Natural killer cell (primary cell): ENCODE results near the gene ACSM5. TPM values are rescaled to one million over a fixed set of nuclear protein-coding genes. Genes with fewer than 3 reads are reported as not detected.

Experiments used
- ATAC-seq, 3 donors: fragments of 150-1000 bp in 2 of 3; fragments of 200-7000 bp in 1 of 3; cut with Tn5 transposase; 1 replicate in 1 of 3; 2 replicates in 2 of 3; pipeline ENCODE4 v1.10.0; 2021; ENCODE audit warnings: mild to moderate bottlenecking in 2 of 3, moderate library complexity in 2 of 3
- DNase-seq, 2 donors: peaks; one replicate each; pipeline versions ENCODE4 v3.0.0 to v3.0.0-alpha.2; 2013 to 2021; ENCODE audit warnings: mixed read lengths in 1 of 2
- H3K27ac ChIP-seq: one replicate; pipeline ENCODE4 v1.5.1; 2013; ENCODE audit warnings: mild to moderate bottlenecking, low read length
- H3K27me3 ChIP-seq: one replicate; pipeline ENCODE4 v1.6.1; 2013; ENCODE audit warnings: low read length; ENCODE audit not compliant: control insufficient read depth, insufficient read depth
- H3K36me3 ChIP-seq: one replicate; pipeline ENCODE4 v1.6.1; 2013; ENCODE audit warnings: low read length; ENCODE audit not compliant: control insufficient read depth, insufficient read depth
- H3K4me1 ChIP-seq: one replicate; pipeline ENCODE4 v1.6.1; 2013; ENCODE audit warnings: low read length; ENCODE audit not compliant: control insufficient read depth, insufficient read depth
- H3K4me3 ChIP-seq: one replicate; pipeline ENCODE4 v1.5.1; 2013; ENCODE audit warnings: low read length
- H3K9me3 ChIP-seq: one replicate; pipeline ENCODE4 v1.6.1; 2013; ENCODE audit warnings: low read length; ENCODE audit not compliant: control insufficient read depth, insufficient read depth
- H3K27ac Mint-ChIP-seq, 2 donors: one replicate each; pipeline ENCODE4 v1.8.0; 2022; ENCODE audit warnings: mild to moderate bottlenecking in 2 of 2, mixed read lengths in 2 of 2, moderate library complexity in 1 of 2
- H3K27me3 Mint-ChIP-seq, 2 donors: one replicate each; pipeline ENCODE4 v1.8.0; 2022; ENCODE audit warnings: low read depth in 2 of 2, mixed read lengths in 2 of 2
- H3K36me3 Mint-ChIP-seq: one replicate; pipeline ENCODE4 v1.8.0; 2022; ENCODE audit warnings: mixed read lengths
- H3K4me1 Mint-ChIP-seq, 2 donors: one replicate each; pipeline ENCODE4 v1.8.0; 2022; ENCODE audit warnings: mixed read lengths in 2 of 2
- H3K4me3 Mint-ChIP-seq: one replicate; pipeline ENCODE4 v1.8.0; 2022; ENCODE audit warnings: mild to moderate bottlenecking, moderate library complexity, mixed read lengths
- H3K9me3 Mint-ChIP-seq, 2 donors: one replicate each; pipeline ENCODE4 v1.8.0; 2022; ENCODE audit warnings: mixed read lengths in 2 of 2
- WGBS: methylation state at CpG from one replicate; pipeline ENCODE4 v1.1.7; 2013; ENCODE audit warnings: missing lambda C conversion rate; ENCODE audit not compliant: insufficient coverage; 5-methylcytosine and 5-hydroxymethylcytosine counted together
- intact Hi-C: fragments of 100-400 bp; cut with micrococcal nuclease; formaldehyde crosslinking; loops from one replicate; pipeline ENCODE4 v1.14.2; 2022
- total RNA-seq, 4 donors: library from RNA; stranded (reverse); fragments of 120-200 nt in 1 of 4; gene quantifications; one replicate each; pipeline versions ENCODE4 v1.2.3 to v1.2.4, GENCODE V29; 2013 to 2022
- TF ChIP-seq, protein P1 (sequence below): fragments of 200-600 bp; IDR thresholded peaks from one replicate; pipeline ENCODE4 v1.8.0; 2022; ENCODE audit warnings: antibody characterized with exemption

The ACSM5 gene
- total RNA-seq, 3 donors from 2014 or later (not counting 1 experiment from before 2014, with no cell fraction given) = not detected

- intact Hi-C loops = loop anchor here (5.0 kb wide), 1 partner anchor 475 kb away; no protein-coding TSS in a partner anchor
- no peak overlapping the region for H3K4me3 Mint-ChIP-seq
- no peak overlapping the region for H3K27ac Mint-ChIP-seq
- no peaks in the 10 kb centered on the region for H3K9me3 ChIP-seq
- peaks cover 4 to 9% of the 10 kb centered on the region in 2 donors for H3K27me3 Mint-ChIP-seq
- WGBS = 87% methylated on average over 4 of the region's 7 CpGs
- no peak overlapping the region for H3K27ac ChIP-seq
- TF ChIP-seq, protein P1, sequence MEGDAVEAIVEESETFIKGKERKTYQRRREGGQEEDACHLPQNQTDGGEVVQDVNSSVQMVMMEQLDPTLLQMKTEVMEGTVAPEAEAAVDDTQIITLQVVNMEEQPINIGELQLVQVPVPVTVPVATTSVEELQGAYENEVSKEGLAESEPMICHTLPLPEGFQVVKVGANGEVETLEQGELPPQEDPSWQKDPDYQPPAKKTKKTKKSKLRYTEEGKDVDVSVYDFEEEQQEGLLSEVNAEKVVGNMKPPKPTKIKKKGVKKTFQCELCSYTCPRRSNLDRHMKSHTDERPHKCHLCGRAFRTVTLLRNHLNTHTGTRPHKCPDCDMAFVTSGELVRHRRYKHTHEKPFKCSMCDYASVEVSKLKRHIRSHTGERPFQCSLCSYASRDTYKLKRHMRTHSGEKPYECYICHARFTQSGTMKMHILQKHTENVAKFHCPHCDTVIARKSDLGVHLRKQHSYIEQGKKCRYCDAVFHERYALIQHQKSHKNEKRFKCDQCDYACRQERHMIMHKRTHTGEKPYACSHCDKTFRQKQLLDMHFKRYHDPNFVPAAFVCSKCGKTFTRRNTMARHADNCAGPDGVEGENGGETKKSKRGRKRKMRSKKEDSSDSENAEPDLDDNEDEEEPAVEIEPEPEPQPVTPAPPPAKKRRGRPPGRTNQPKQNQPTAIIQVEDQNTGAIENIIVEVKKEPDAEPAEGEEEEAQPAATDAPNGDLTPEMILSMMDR = no peak
- H3K4me3 ChIP-seq = no peak overlapping the region
- no peaks in the 10 kb centered on the region for H3K9me3 Mint-ChIP-seq
- H3K4me1 ChIP-seq = no peaks in the 10 kb centered on the region
- no peaks in the 10 kb centered on the region for H3K4me1 Mint-ChIP-seq
- no peak for ATAC-seq
- no peak for DNase-seq
- H3K36me3 ChIP-seq = no peaks in the 10 kb centered on the region
- no peaks in the 10 kb centered on the region for H3K27me3 ChIP-seq
- H3K36me3 Mint-ChIP-seq = no peaks in the 10 kb centered on the region
Observed at GRCh38 chr16:20382202-20382948, 27.0 kb upstream of the ACSM5 start.

- Mint-ChIP-seq H3K27ac (no peak overlapping the region), H3K36me3 (no peaks in the 10 kb centered on the region), H3K4me1 (no peaks in the 10 kb centered on the region), H3K27me3 (peaks cover 3 to 16% of the 10 kb centered on the region in 2 donors), H3K9me3 (no peaks in the 10 kb centered on the region), H3K4me3 (no peak overlapping the region)
- no peaks in the 10 kb centered on the region for H3K9me3 ChIP-seq
- DNase-seq (peak in 1 of 2 donors; percentile 64), ATAC-seq (peak; percentile 34 to 76 (median 51))
- intact Hi-C loops = loop anchor here (5.0 kb wide), 1 partner anchor 476 kb away; no protein-coding TSS in a partner anchor
- no peaks in the 10 kb centered on the region for H3K4me1 ChIP-seq
- WGBS = 33% methylated on average over 10 of the region's 11 CpGs
- no peaks in the 10 kb centered on the region for H3K36me3 ChIP-seq
- no peak overlapping the region for H3K4me3 ChIP-seq
- no peaks in the 10 kb centered on the region for H3K27me3 ChIP-seq
- TF ChIP-seq, protein P1 = peak; percentile 56
- H3K27ac ChIP-seq = no peak overlapping the region
Observed at GRCh38 chr16:20383106-20384029, 26.0 kb upstream of the ACSM5 start.

GRCh38 chr16:20385844-20386832 is 23.2 kb upstream of the ACSM5 start:
- Histone ChIP-seq H3K27ac (no peak overlapping the region), H3K4me1 (no peaks in the 10 kb centered on the region), H3K9me3 (no peaks in the 10 kb centered on the region), H3K36me3 (no peaks in the 10 kb centered on the region), H3K4me3 (no peak overlapping the region), H3K27me3 (no peaks in the 10 kb centered on the region)
- no peak overlapping the region for H3K27ac Mint-ChIP-seq
- intact Hi-C loops = no loop called here
- H3K27me3 Mint-ChIP-seq = peaks cover 0 to 16% of the 10 kb centered on the region in 2 donors
- no peaks in the 10 kb centered on the region for H3K36me3 Mint-ChIP-seq
- 22% methylated on average over 30 of the region's 30 CpGs for WGBS
- ATAC-seq = peak in 1 of 3 donors; percentile 70
- H3K4me3 Mint-ChIP-seq = no peak overlapping the region
- TF ChIP-seq, protein P1 = peak; percentile 76
- DNase-seq = peak; percentile 26 to 70
- H3K9me3 Mint-ChIP-seq = no peaks in the 10 kb centered on the region
- no peaks in the 10 kb centered on the region for H3K4me1 Mint-ChIP-seq
